Kidney (tissue), 14 donors: ENCODE measurements around the gene GJA3. TPM values are rescaled to one million over a fixed set of nuclear protein-coding genes. Genes with fewer than 3 reads are reported as not detected.

Experiments used
- DNase-seq, 5 donors: peaks; one replicate each; pipeline ENCODE4 v3.0.0-alpha.2; 2013 to 2020
- FAIRE-seq: peaks from 2 replicates; lab custom pipeline; 2012; peaks lifted over from hg19 to GRCh38; lab: Jason Lieb, UNC
- H3K27ac ChIP-seq, 2 donors: one replicate each; pipeline ENCODE4 v1.7.0; 2013; ENCODE audit warnings: low read depth in 2 of 2, low read length in 2 of 2, inconsistent platforms in 1 of 2
- H3K27me3 ChIP-seq: one replicate; pipeline ENCODE4 v1.7.1; 2013; ENCODE audit warnings: low read length, inconsistent platforms; ENCODE audit not compliant: control insufficient read depth, insufficient read depth
- H3K36me3 ChIP-seq, 3 donors: one replicate each; pipeline versions ENCODE4 v1.7.0 to v1.7.1; 2013; ENCODE audit warnings: low read length in 3 of 3, control low read depth in 1 of 3, inconsistent platforms in 1 of 3; ENCODE audit not compliant: insufficient read depth in 3 of 3, control insufficient read depth in 2 of 3
- H3K4me1 ChIP-seq, 3 donors: one replicate each; pipeline versions ENCODE4 v1.7.0 to v1.7.1; 2013; ENCODE audit warnings: low read length in 3 of 3, inconsistent platforms in 1 of 3, low read depth in 1 of 3; ENCODE audit not compliant: control insufficient read depth in 2 of 3, insufficient read depth in 2 of 3
- H3K4me3 ChIP-seq, 3 donors: one replicate each; pipeline versions ENCODE4 v1.7.0 to v1.8.1; 2013; ENCODE audit warnings: low read length in 3 of 3, control low read depth in 1 of 3, inconsistent platforms in 1 of 3
- H3K9ac ChIP-seq, 3 donors: one replicate each; pipeline versions ENCODE4 v1.7.0 to v1.7.1; 2013; ENCODE audit warnings: low read length in 3 of 3, control low read depth in 1 of 3, inconsistent platforms in 1 of 3
- H3K9me3 ChIP-seq, 3 donors: one replicate each; pipeline versions ENCODE4 v1.7.0 to v1.7.1; 2013; ENCODE audit warnings: low read length in 3 of 3, control low read depth in 1 of 3, inconsistent platforms in 1 of 3; ENCODE audit not compliant: control insufficient read depth in 2 of 3, insufficient read depth in 1 of 3
- CTCF ChIP-seq: IDR thresholded peaks from 3 replicates; pipeline ENCODE4 v1.5.1; 2012; ENCODE audit warnings: mild to moderate bottlenecking, moderate library complexity, borderline replicate concordance; ENCODE audit not compliant: insufficient read depth; ENCODE audit errors: extremely low read depth
- intact Hi-C: fragments of 100-400 bp; cut with DNase I; formaldehyde crosslinking; loops from one replicate; pipeline ENCODE4 v1.11.1; 2022
- polyA plus RNA-seq: library from polyadenylated mRNA; stranded (reverse); fragments of 350-450 nt; fragmentation: Illumina TruSeq; extraction: RNeasy Lipid Tissue Mini Kit (QIAGEN cat#74804); gene quantifications from one replicate; pipeline ENCODE4 v1.2.3, GENCODE V29; 2014; ENCODE audit warnings: low read depth, low replicate concordance; ENCODE audit not compliant: insufficient read depth
- total RNA-seq: library from RNA; stranded (reverse); fragmentation: NEBNext Ultra II Directional; extraction: Animal tissue kit (Norgen Biotek cat#: 25700); gene quantifications from one replicate; pipeline ENCODE4 v1.2.1, GENCODE V29; 2021
- donor health status: control.
- donor health status: control.
- donor health status: control.
- donor health status: control.
- donor health status: control.
- donor health status: DM: yes; HTN: yes; CAD: no.
- donor health status: Normal renal cell carcinoma (clear cell type).

The GJA3 gene
- total and polyA plus RNA-seq, 2 donors from 2014 or later, result 0.16 to 1.1 TPM

GRCh38 chr13:20119960-20120359 is 40.9 kb downstream of the GJA3 start:
- H3K27me3 ChIP-seq, result no peaks in the 10 kb centered on the region
- peak overlapping the region in 2 of 3 donors; percentile 47 to 61 for H3K4me3 ChIP-seq
- H3K36me3 ChIP-seq, result no peaks in the 10 kb centered on the region
- H3K9ac ChIP-seq, result peak overlapping the region in 1 of 3 donors; percentile 21
- no peaks in the 10 kb centered on the region for H3K4me1 ChIP-seq
- FAIRE-seq, result no peak
- H3K9me3 ChIP-seq, result no peaks in the 10 kb centered on the region
- H3K27ac ChIP-seq, result peak overlapping the region; percentile 69 to 87
- DNase-seq, result peak in 1 of 5 donors; percentile 20
- intact Hi-C loops, result no loop called here
- TF ChIP-seq CTCF, result no peak

GRCh38 chr13:20118268-20119140 is 42.3 kb downstream of the GJA3 start:
- Histone ChIP-seq H3K36me3 (no peaks in the 10 kb centered on the region), H3K9me3 (no peaks in the 10 kb centered on the region), H3K4me3 (peak overlapping the region; percentile 53 to 72 (median 64)), H3K9ac (peak overlapping the region; percentile 16 to 80 (median 55)), H3K27ac (peak overlapping the region; percentile 87 to 88), H3K4me1 (no peaks in the 10 kb centered on the region), H3K27me3 (no peaks in the 10 kb centered on the region)
- TF ChIP-seq CTCF, result no peak
- DNase-seq (peak in 4 of 5 donors; percentile 65 to 93 (median 88)), FAIRE-seq (no peak)
- intact Hi-C loops, result no loop called here

GRCh38 chr13:20116213-20116612 is 44.6 kb downstream of the GJA3 start:
- no peak for DNase-seq
- Histone ChIP-seq H3K4me1 (no peaks in the 10 kb centered on the region), H3K36me3 (no peaks in the 10 kb centered on the region), H3K9me3 (no peaks in the 10 kb centered on the region), H3K27me3 (no peaks in the 10 kb centered on the region), H3K27ac (no peak overlapping the region), H3K4me3 (no peak overlapping the region), H3K9ac (no peak overlapping the region)
- no peak for FAIRE-seq
- intact Hi-C loops, result no loop called here
- no peak for TF ChIP-seq CTCF
